ENCODE measurements around the gene FHIT.

- TF ChIP-seq, protein P1, sequence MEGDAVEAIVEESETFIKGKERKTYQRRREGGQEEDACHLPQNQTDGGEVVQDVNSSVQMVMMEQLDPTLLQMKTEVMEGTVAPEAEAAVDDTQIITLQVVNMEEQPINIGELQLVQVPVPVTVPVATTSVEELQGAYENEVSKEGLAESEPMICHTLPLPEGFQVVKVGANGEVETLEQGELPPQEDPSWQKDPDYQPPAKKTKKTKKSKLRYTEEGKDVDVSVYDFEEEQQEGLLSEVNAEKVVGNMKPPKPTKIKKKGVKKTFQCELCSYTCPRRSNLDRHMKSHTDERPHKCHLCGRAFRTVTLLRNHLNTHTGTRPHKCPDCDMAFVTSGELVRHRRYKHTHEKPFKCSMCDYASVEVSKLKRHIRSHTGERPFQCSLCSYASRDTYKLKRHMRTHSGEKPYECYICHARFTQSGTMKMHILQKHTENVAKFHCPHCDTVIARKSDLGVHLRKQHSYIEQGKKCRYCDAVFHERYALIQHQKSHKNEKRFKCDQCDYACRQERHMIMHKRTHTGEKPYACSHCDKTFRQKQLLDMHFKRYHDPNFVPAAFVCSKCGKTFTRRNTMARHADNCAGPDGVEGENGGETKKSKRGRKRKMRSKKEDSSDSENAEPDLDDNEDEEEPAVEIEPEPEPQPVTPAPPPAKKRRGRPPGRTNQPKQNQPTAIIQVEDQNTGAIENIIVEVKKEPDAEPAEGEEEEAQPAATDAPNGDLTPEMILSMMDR (IDR thresholded peaks at IDR 0.05): no peak
- no peak for TF ChIP-seq POLR2A (IDR thresholded peaks at IDR 0.05; ENCODE audit: low read depth)
- TF ChIP-seq POLR2AphosphoS5 (IDR thresholded peaks at IDR 0.05): no peak
These were observed 925.6 kb downstream of the FHIT start for GRCh38 chr3:60325610-60326170.

Data from esophagus muscularis mucosa (tissue), 3 donors.